Stomach smooth muscle (tissue), 2 donors: ENCODE results near the gene DPCD.

Experiments
- H3K27ac ChIP-seq: one replicate; pipeline ENCODE4 v1.7.0; 2013; ENCODE audit warnings: mild to moderate bottlenecking, low read length, inconsistent platforms
- H3K27me3 ChIP-seq, 2 donors: one replicate each; pipeline ENCODE4 v1.7.0; 2013; ENCODE audit warnings: low read length in 2 of 2; ENCODE audit not compliant: insufficient read depth in 2 of 2, control insufficient read depth in 1 of 2
- H3K36me3 ChIP-seq, 2 donors: one replicate each; pipeline ENCODE4 v1.7.0; 2013; ENCODE audit warnings: low read length in 2 of 2; ENCODE audit not compliant: control insufficient read depth in 2 of 2, insufficient read depth in 2 of 2
- H3K4me1 ChIP-seq: one replicate; pipeline ENCODE4 v1.7.0; 2013; ENCODE audit warnings: low read length; ENCODE audit not compliant: control insufficient read depth, insufficient read depth
- H3K4me3 ChIP-seq, 2 donors: one replicate each; pipeline ENCODE4 v1.7.0; 2013; ENCODE audit warnings: low read length in 2 of 2
- H3K9ac ChIP-seq, 2 donors: one replicate each; pipeline ENCODE4 v1.7.0; 2013; ENCODE audit warnings: low read length in 2 of 2, mild to moderate bottlenecking in 1 of 2
- H3K9me3 ChIP-seq, 2 donors: one replicate each; pipeline ENCODE4 v1.7.0; 2013; ENCODE audit warnings: low read length in 2 of 2; ENCODE audit not compliant: control insufficient read depth in 2 of 2
- donor health status: healthy.
- donor health status: Pancreatic carcinoma.

Gene DPCD

GRCh38 chr10:101567165-101568006, 20.7 kb upstream of the DPCD start:
- H3K27me3 ChIP-seq, result peaks cover 55 to 61% of the 10 kb centered on the region in 2 donors
- H3K9ac ChIP-seq, result no peak overlapping the region
- no peak overlapping the region for H3K27ac ChIP-seq
- peaks cover 0 to 3% of the 10 kb centered on the region in 2 donors for H3K9me3 ChIP-seq
- no peaks in the 10 kb centered on the region for H3K36me3 ChIP-seq
- no peak overlapping the region for H3K4me3 ChIP-seq
- peaks cover 18% of the 10 kb centered on the region for H3K4me1 ChIP-seq

GRCh38 chr10:101568054-101568745, 19.9 kb upstream of the DPCD start:
- Histone ChIP-seq H3K36me3 (no peaks in the 10 kb centered on the region), H3K9me3 (peaks cover 5 to 10% of the 10 kb centered on the region in 2 donors), H3K4me3 (no peak overlapping the region), H3K27me3 (peaks cover 52 to 56% of the 10 kb centered on the region in 2 donors), H3K4me1 (peaks cover 18% of the 10 kb centered on the region), H3K9ac (no peak overlapping the region), H3K27ac (no peak overlapping the region)

- H3K27ac ChIP-seq, result no peak overlapping the region
- no peak overlapping the region for H3K9ac ChIP-seq
- H3K9me3 ChIP-seq, result peaks cover 5 to 10% of the 10 kb centered on the region in 2 donors
- H3K27me3 ChIP-seq, result peaks cover 49 to 56% of the 10 kb centered on the region in 2 donors
- peak overlapping the region in 1 of 2 donors; percentile 74 for H3K4me3 ChIP-seq
- H3K4me1 ChIP-seq, result peaks cover 18% of the 10 kb centered on the region
- no peaks in the 10 kb centered on the region for H3K36me3 ChIP-seq
Measured at GRCh38 chr10:101569323-101569621, 18.8 kb upstream of the DPCD start.

GRCh38 chr10:101569622-101570427, 18.3 kb upstream of the DPCD start:
- H3K36me3 ChIP-seq, result no peaks in the 10 kb centered on the region
- H3K9me3 ChIP-seq, result peaks cover 5 to 10% of the 10 kb centered on the region in 2 donors
- peaks cover 49 to 51% of the 10 kb centered on the region in 2 donors for H3K27me3 ChIP-seq
- H3K27ac ChIP-seq, result no peak overlapping the region
- peaks cover 18% of the 10 kb centered on the region for H3K4me1 ChIP-seq
- H3K9ac ChIP-seq, result peak overlapping the region in 1 of 2 donors; percentile 51
- peak overlapping the region; percentile 66 to 74 for H3K4me3 ChIP-seq

- Histone ChIP-seq H3K9ac (peak overlapping the region; percentile 28 to 64), H3K27ac (no peak overlapping the region), H3K9me3 (peaks cover 5 to 10% of the 10 kb centered on the region in 2 donors)
Measured at GRCh38 chr10:101570428-101571270, 17.5 kb upstream of the DPCD start.

GRCh38 chr10:101571271-101571925, 16.7 kb upstream of the DPCD start:
- Histone ChIP-seq H3K27ac (no peak overlapping the region), H3K9ac (no peak overlapping the region), H3K4me1 (peaks cover 18% of the 10 kb centered on the region), H3K27me3 (peaks cover 37% of the 10 kb centered on the region in 2 donors), H3K36me3 (no peaks in the 10 kb centered on the region), H3K9me3 (peaks cover 5 to 10% of the 10 kb centered on the region in 2 donors), H3K4me3 (no peak overlapping the region)

More at GRCh38 chr10:101570428-101571270, 17.5 kb upstream of the DPCD start:
- peaks cover 42 to 43% of the 10 kb centered on the region in 2 donors for H3K27me3 ChIP-seq
- H3K36me3 ChIP-seq, result no peaks in the 10 kb centered on the region
- H3K4me3 ChIP-seq, result peak overlapping the region; percentile 40 to 69
- peaks cover 18% of the 10 kb centered on the region for H3K4me1 ChIP-seq

GRCh38 chr10:101572126-101572525, 16.0 kb upstream of the DPCD start:
- no peak overlapping the region for H3K9ac ChIP-seq
- no peak overlapping the region for H3K27ac ChIP-seq
- peaks cover 30 to 31% of the 10 kb centered on the region in 2 donors for H3K27me3 ChIP-seq
- peaks cover 18% of the 10 kb centered on the region for H3K4me1 ChIP-seq
- H3K9me3 ChIP-seq, result peaks cover 5 to 10% of the 10 kb centered on the region in 2 donors
- H3K36me3 ChIP-seq, result peaks cover 2 to 4% of the 10 kb centered on the region in 2 donors
- H3K4me3 ChIP-seq, result no peak overlapping the region

GRCh38 chr10:101572785-101573184, 15.3 kb upstream of the DPCD start:
- Histone ChIP-seq H3K4me3 (no peak overlapping the region), H3K9ac (no peak overlapping the region), H3K27ac (no peak overlapping the region), H3K4me1 (peaks cover 18% of the 10 kb centered on the region), H3K36me3 (peaks cover 6 to 8% of the 10 kb centered on the region in 2 donors), H3K27me3 (peaks cover 23 to 24% of the 10 kb centered on the region in 2 donors), H3K9me3 (peaks cover 5 to 10% of the 10 kb centered on the region in 2 donors)

- no peak overlapping the region for H3K4me3 ChIP-seq
- peaks cover 10 to 12% of the 10 kb centered on the region in 2 donors for H3K27me3 ChIP-seq
- H3K9me3 ChIP-seq, result peaks cover 5 to 10% of the 10 kb centered on the region in 2 donors
Measured at GRCh38 chr10:101573885-101574753, 14.0 kb upstream of the DPCD start.

More at GRCh38 chr10:101573885-101574753, 14.0 kb upstream of the DPCD start:
- Histone ChIP-seq H3K36me3 (peaks cover 8 to 12% of the 10 kb centered on the region in 2 donors), H3K27ac (no peak overlapping the region), H3K9ac (no peak overlapping the region), H3K4me1 (peaks cover 18% of the 10 kb centered on the region)
